Measurements from ENCODE around the gene DNAH14.

DNAH14 gene

GRCh38 chr1:225423518-225423855 is 494.0 kb downstream of the DNAH14 start:
- Mint-ChIP-seq H3K9me3 (no peaks in the 10 kb centered on the region), H3K27me3 (ENCODE audit: low read depth) (no peaks in the 10 kb centered on the region), H3K27ac (peak overlapping the region; percentile 43), H3K36me3 (ENCODE audit: low read depth) (peaks cover 39% of the 10 kb centered on the region), H3K4me1 (ENCODE audit: low read depth) (peaks cover 60% of the 10 kb centered on the region), H3K4me3 (peak overlapping the region; percentile 2)

GRCh38 chr1:225424562-225425200 is 495.2 kb downstream of the DNAH14 start:
- Mint-ChIP-seq H3K9me3 (no peaks in the 10 kb centered on the region), H3K27ac (peak overlapping the region; percentile 62), H3K4me1 (ENCODE audit: low read depth) (peaks cover 64% of the 10 kb centered on the region), H3K36me3 (ENCODE audit: low read depth) (peaks cover 33% of the 10 kb centered on the region), H3K4me3 (peak overlapping the region; percentile 10), H3K27me3 (ENCODE audit: low read depth) (no peaks in the 10 kb centered on the region)

- Mint-ChIP-seq H3K36me3 (ENCODE audit: low read depth) (peaks cover 31% of the 10 kb centered on the region), H3K27ac (peak overlapping the region; percentile 62), H3K4me1 (ENCODE audit: low read depth) (peaks cover 66% of the 10 kb centered on the region), H3K4me3 (peak overlapping the region; percentile 93), H3K9me3 (no peaks in the 10 kb centered on the region), H3K27me3 (ENCODE audit: low read depth) (no peaks in the 10 kb centered on the region)
Measured at GRCh38 chr1:225425201-225425786, 495.8 kb downstream of the DNAH14 start.

DNA sequence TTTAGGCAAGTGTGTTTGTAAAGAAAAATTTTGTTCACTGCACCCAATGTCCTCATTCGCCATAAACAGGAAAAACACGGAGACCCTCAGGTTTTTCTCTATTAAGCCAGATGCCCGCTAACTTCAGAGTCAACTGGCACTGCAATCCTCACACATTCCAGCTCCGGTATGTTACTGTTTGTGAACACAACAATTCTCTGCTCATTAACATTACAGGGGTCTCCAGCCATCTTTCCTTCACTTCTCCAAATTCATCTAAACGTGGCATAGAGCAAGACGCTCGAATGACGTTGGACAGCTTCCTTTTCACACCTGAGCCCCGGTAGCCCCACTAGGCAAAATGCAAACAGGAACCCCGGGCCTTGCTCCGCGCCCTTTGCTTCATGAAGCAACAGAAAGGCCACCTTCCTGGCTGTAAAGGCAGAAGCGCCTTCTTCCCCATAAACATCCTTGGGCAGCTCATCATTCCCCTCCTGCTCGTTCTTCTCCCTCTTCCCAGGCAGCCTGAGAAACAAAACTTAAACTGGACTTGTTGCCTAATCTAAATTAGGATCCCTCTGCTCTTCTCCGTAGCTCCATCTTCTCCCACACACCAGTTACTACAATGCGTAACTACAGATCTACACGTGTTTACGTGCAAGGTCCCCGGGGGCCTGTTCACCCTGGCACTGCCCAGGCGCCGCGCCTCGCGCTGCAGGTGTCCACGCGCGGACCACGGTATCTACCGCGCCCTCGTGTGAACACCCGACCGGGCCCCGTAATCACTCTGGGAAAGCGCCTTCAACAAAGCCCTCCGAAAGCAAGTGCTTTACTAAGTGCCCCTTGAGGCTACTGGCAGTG is 497.1 kb downstream of the DNAH14 start:
- Mint-ChIP-seq H3K27ac (peak overlapping the region; percentile 85), H3K4me3 (peak overlapping the region; percentile 93), H3K36me3 (ENCODE audit: low read depth) (peaks cover 23% of the 10 kb centered on the region), H3K27me3 (ENCODE audit: low read depth) (no peaks in the 10 kb centered on the region), H3K4me1 (ENCODE audit: low read depth) (peaks cover 61% of the 10 kb centered on the region), H3K9me3 (no peaks in the 10 kb centered on the region)

DNA sequence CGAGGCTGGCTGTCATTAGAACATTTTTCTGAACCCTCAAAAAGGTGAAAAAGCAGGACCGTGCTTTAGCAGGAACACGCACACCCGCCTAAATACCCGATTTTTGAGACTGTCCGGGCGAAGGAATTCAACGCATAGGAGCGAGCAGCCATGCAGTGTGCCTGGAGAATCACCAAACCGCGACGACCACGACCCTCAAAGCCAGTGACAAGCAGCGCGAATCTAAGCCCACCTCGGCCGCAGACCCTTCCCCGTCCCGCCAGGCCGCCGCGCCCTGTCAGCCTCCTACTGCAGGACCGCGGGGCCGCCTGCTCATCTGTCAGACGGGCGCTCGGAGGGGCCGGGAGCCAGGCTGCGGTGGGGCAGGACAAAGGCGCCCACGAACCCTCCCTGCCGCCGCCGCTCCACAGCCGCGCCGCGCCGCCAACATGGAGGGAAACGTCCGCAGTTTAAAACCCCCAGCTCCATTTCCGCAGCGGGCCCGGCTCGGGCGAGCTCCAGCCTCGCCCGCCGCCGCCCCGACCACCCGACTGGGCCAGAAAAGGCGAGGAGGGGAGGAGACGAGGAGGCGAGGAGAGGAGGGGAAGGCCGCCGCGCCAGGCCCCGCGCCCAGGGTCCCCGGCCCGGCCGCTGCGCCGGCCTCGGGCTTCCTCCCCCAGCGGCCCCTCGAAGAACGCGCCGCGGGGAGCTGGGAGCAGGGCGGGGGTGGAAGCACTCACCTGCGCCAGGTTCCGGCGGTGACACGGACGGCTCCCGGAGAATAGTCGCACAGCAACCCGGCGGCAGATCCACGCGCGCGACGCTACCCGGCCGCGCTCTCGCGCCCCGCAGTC is 498.0 kb downstream of the DNAH14 start, which contains the start of gene LBR:
Gene LBR (minus strand): TSS at position 804 of the 833 bp plus-strand sequence. CDS start 3,963 bp downstream, outside the sequence.
- peak within 1 kb of the TSS; percentile 91 for H3K27ac Mint-ChIP-seq
- peaks cover 14% of the 10 kb centered on the region for H3K36me3 Mint-ChIP-seq (ENCODE audit: low read depth)
- H3K4me1 Mint-ChIP-seq (ENCODE audit: low read depth): peaks cover 53% of the 10 kb centered on the region
- H3K4me3 Mint-ChIP-seq: peak within 1 kb of the TSS; percentile 93
- H3K27me3 Mint-ChIP-seq (ENCODE audit: low read depth): no peaks in the 10 kb centered on the region
- H3K9me3 Mint-ChIP-seq: no peaks in the 10 kb centered on the region

DNA sequence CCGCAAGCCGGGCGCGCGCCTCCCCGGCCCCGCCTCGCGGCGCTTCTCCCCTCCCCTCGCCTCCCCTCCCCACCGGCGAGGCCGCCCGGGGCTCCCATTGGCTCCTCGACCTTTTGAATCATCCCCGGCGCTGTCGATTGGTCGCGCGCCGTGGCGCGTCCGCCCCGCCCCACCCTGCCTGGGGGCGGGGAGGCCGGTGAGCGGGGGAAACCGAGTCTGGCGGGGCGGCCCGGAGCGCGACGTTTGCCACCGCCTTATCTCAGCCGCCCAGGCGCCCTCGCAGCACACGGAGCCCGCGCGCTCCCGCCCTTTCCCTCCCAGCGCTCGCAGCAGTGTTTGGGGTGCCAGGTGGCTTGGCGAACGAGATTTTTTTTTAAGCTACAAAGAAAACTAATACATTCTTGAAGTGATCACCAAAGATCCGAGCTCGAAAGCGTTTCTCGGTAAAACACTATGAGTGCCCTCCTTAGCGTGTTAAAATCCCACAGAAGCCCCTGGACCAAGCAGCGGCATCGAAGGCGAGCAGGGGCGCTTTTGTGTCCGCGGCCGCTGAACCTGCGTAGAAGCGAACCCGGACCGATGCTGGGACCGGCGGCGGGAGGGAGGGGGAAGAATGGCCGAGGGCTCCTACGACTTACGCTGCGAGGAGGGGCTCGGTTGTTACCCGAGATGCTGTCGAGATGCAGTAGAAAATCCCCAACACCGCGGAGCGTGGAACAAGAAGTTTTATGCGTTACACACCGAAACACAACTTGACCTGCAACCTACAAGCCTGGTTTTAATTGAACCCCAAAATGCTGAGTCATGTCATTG is 498.8 kb downstream of the DNAH14 start:
- peak overlapping the region; percentile 84 for H3K4me3 Mint-ChIP-seq
- no peaks in the 10 kb centered on the region for H3K27me3 Mint-ChIP-seq (ENCODE audit: low read depth)
- H3K4me1 Mint-ChIP-seq (ENCODE audit: low read depth): peaks cover 48% of the 10 kb centered on the region
- H3K9me3 Mint-ChIP-seq: no peaks in the 10 kb centered on the region
- H3K27ac Mint-ChIP-seq: peak overlapping the region; percentile 91
- H3K36me3 Mint-ChIP-seq (ENCODE audit: low read depth): peaks cover 9% of the 10 kb centered on the region

- H3K27me3 Mint-ChIP-seq (ENCODE audit: low read depth): no peaks in the 10 kb centered on the region
- peak overlapping the region; percentile 84 for H3K4me3 Mint-ChIP-seq
- no peaks in the 10 kb centered on the region for H3K9me3 Mint-ChIP-seq
Measured at GRCh38 chr1:225428881-225429455, 499.5 kb downstream of the DNAH14 start.

GRCh38 chr1:225430301-225430700 is 500.8 kb downstream of the DNAH14 start:
- peaks cover 31% of the 10 kb centered on the region for H3K4me1 Mint-ChIP-seq (ENCODE audit: low read depth)
- H3K9me3 Mint-ChIP-seq: no peaks in the 10 kb centered on the region
- peaks cover 5% of the 10 kb centered on the region for H3K36me3 Mint-ChIP-seq (ENCODE audit: low read depth)
- H3K4me3 Mint-ChIP-seq: peak overlapping the region; percentile 49
- peak overlapping the region; percentile 41 for H3K27ac Mint-ChIP-seq
- no peaks in the 10 kb centered on the region for H3K27me3 Mint-ChIP-seq (ENCODE audit: low read depth)

More at GRCh38 chr1:225428881-225429455, 499.5 kb downstream of the DNAH14 start:
- Mint-ChIP-seq H3K27ac (peak overlapping the region; percentile 91), H3K36me3 (ENCODE audit: low read depth) (peaks cover 5% of the 10 kb centered on the region), H3K4me1 (ENCODE audit: low read depth) (peaks cover 41% of the 10 kb centered on the region)

GRCh38 chr1:225431081-225431863 is 501.8 kb downstream of the DNAH14 start:
- peaks cover 5% of the 10 kb centered on the region for H3K36me3 Mint-ChIP-seq (ENCODE audit: low read depth)
- H3K27ac Mint-ChIP-seq: no peak overlapping the region
- H3K9me3 Mint-ChIP-seq: no peaks in the 10 kb centered on the region
- H3K27me3 Mint-ChIP-seq (ENCODE audit: low read depth): no peaks in the 10 kb centered on the region
- H3K4me1 Mint-ChIP-seq (ENCODE audit: low read depth): peaks cover 27% of the 10 kb centered on the region
- H3K4me3 Mint-ChIP-seq: no peak overlapping the region

DNA sequence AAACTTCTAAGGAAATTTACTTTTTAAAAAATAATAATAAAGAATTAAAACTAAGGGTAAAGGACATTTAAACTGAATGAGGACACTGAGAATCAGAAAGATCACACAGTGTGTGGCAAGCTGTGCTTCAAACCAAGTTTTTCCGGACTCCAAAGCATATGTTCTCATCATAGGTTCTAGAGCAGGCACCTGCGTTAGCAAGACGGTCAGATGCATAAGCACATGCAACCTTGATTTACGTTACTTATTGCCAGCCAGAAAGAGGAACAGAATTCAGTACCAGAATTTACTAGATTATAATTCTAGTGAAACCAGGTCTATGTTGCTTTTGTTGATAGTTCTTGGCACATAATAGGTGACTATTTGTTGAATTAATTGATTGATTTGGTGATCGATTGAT is 504.6 kb downstream of the DNAH14 start:
- Mint-ChIP-seq H3K9me3 (no peaks in the 10 kb centered on the region), H3K27ac (no peak overlapping the region), H3K27me3 (ENCODE audit: low read depth) (no peaks in the 10 kb centered on the region), H3K4me1 (ENCODE audit: low read depth) (peaks cover 24% of the 10 kb centered on the region), H3K36me3 (ENCODE audit: low read depth) (no peaks in the 10 kb centered on the region), H3K4me3 (no peak overlapping the region)

- H3K4me1 Mint-ChIP-seq (ENCODE audit: low read depth): peaks cover 22% of the 10 kb centered on the region
- H3K9me3 Mint-ChIP-seq: no peaks in the 10 kb centered on the region
- H3K36me3 Mint-ChIP-seq (ENCODE audit: low read depth): no peaks in the 10 kb centered on the region
- no peaks in the 10 kb centered on the region for H3K27me3 Mint-ChIP-seq (ENCODE audit: low read depth)
- no peak overlapping the region for H3K4me3 Mint-ChIP-seq
- H3K27ac Mint-ChIP-seq: no peak overlapping the region
Measured at GRCh38 chr1:225435076-225435475, 505.6 kb downstream of the DNAH14 start.

GRCh38 chr1:225435487-225435886 is 506.0 kb downstream of the DNAH14 start:
- Mint-ChIP-seq H3K4me3 (no peak overlapping the region), H3K27ac (peak overlapping the region; percentile 43), H3K27me3 (ENCODE audit: low read depth) (no peaks in the 10 kb centered on the region), H3K36me3 (ENCODE audit: low read depth) (no peaks in the 10 kb centered on the region), H3K9me3 (no peaks in the 10 kb centered on the region), H3K4me1 (ENCODE audit: low read depth) (peaks cover 18% of the 10 kb centered on the region)

Data from T-helper 1 cell treated with Interleukin-12 subunit alpha and Interleukin-12 subunit beta and Interleukin-4 antibody, amounts not matched to agents 30 μg/mL and 1 μg/mL, for 36 hours (primary cell).